BJ (cell line): ENCODE data around the gene UBR2. TPM values are rescaled to one million over a fixed set of nuclear protein-coding genes. Genes with fewer than 3 reads are reported as not detected.

Experiments
- CTCF ChIA-PET: fragments of 350-600 bp; formaldehyde crosslinking; extraction: SDS; loops from one replicate; lab custom pipeline; 2021; ENCODE audit warnings: antibody characterized with exemption, inconsistent platforms; lab: Yijun Ruan, JAX
- POLR2A ChIA-PET: fragments of 300-600 bp; sonication (Branson Sonifier 250); formaldehyde crosslinking; extraction: SDS; loops from one replicate; lab custom pipeline; 2021; ENCODE audit warnings: antibody characterized with exemption; lab: Charles Lee
- DNase-seq: peaks from one replicate; pipeline ENCODE4 v3.0.0-alpha.2; 2011; ENCODE audit warnings: low read depth
- H3K27me3 ChIP-seq: 2 replicates; pipeline ENCODE4 v1.6.0; 2011; ENCODE audit warnings: low read length; ENCODE audit not compliant: control insufficient read depth, insufficient read depth
- H3K36me3 ChIP-seq: 2 replicates; pipeline ENCODE4 v1.5.1; 2011; ENCODE audit warnings: low read length; ENCODE audit not compliant: control insufficient read depth, insufficient read depth
- H3K4me3 ChIP-seq: 2 replicates; pipeline ENCODE4 v1.5.1; 2011; ENCODE audit warnings: low read depth, mild to moderate bottlenecking, control low read depth, low read length
- polyA plus RNA-seq: library from polyadenylated mRNA; depleted of rRNA; stranded (reverse); fragments of >200 nt; gene quantifications from 2 replicates; pipeline ENCODE4 v1.2.3, GENCODE V29; 2011
- TF ChIP-seq, protein P1 (sequence below): IDR thresholded peaks from 2 replicates; pipeline ENCODE4 v1.5.1; 2011; ENCODE audit warnings: low read depth, mild to moderate bottlenecking, control low read depth, inconsistent platforms, low read length, moderate library complexity; ENCODE audit not compliant: insufficient read depth

The UBR2 gene
- polyA plus RNA-seq, 1 experiment: 9.8 TPM

DNA sequence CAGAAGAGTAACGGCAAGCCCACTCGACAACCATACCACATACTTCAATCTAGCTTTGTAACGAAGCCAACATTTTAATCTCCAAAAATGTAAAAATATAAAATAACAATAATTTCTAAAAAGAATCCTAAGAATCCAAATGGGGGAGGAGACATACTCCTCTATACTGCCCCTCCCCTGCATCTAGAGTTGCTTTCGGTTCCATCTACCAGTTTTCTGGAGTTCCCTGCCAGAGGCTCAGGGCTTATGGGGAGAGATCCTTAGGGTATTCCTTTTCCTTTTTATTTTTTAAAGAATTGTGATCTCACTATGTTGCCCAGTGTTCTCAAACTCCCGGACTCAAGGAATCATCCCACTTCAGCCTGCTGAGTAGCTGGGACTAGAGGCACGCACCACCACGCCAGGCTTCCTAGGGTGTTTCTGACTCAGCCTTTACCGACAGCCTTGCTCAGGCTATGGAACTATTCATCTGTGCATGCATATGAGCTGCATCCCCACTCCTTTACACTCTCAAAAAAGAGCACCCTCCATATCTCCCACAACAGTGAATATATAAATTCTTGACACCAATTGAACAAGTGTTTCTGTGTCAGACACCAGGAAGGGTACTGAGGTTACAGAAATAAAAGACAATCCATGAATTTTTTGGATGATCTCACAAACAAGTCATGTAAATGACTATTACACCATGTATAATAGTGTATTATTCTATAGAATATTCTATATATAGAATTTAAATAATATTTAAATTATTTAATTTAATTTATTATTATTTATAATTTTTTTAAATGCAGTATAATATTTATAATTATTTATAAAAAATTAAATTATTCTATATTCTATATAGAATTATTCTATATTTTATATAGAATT lies 40.7 kb upstream of the UBR2 start:
- ChIA-PET POLR2A (no interaction called here), CTCF (interaction anchor here (1.0 kb wide), 1 partner anchor 9 kb away, joined by 3 read pairs; no protein-coding TSS in a partner anchor)
- H3K27me3 ChIP-seq: no peaks in the 10 kb centered on the region
- H3K36me3 ChIP-seq: no peaks in the 10 kb centered on the region
- no peak overlapping the region for H3K4me3 ChIP-seq
- TF ChIP-seq, protein P1, sequence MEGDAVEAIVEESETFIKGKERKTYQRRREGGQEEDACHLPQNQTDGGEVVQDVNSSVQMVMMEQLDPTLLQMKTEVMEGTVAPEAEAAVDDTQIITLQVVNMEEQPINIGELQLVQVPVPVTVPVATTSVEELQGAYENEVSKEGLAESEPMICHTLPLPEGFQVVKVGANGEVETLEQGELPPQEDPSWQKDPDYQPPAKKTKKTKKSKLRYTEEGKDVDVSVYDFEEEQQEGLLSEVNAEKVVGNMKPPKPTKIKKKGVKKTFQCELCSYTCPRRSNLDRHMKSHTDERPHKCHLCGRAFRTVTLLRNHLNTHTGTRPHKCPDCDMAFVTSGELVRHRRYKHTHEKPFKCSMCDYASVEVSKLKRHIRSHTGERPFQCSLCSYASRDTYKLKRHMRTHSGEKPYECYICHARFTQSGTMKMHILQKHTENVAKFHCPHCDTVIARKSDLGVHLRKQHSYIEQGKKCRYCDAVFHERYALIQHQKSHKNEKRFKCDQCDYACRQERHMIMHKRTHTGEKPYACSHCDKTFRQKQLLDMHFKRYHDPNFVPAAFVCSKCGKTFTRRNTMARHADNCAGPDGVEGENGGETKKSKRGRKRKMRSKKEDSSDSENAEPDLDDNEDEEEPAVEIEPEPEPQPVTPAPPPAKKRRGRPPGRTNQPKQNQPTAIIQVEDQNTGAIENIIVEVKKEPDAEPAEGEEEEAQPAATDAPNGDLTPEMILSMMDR: no peak
- DNase-seq: no peak

DNA sequence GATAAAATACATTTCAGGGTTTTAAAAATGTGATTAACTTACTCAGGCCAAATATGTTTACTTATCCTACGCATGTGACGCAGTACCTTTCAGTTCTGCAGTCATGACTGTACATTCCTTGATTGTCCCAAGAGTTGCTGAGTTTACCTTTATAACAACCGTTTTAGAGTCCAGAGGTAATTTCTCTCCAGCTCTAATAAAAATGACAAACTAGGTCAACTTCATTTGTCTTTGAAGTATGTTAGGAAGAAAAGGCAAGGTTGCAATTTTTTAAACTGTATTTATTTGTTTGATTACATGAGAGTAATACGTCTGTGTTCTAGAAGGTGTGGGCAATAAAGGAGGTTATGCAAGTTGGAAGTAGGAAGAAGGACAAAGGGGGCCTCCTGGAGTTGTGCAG lies 38.6 kb upstream of the UBR2 start:
- no peak for DNase-seq
- Histone ChIP-seq H3K4me3 (no peak overlapping the region), H3K36me3 (no peaks in the 10 kb centered on the region), H3K27me3 (no peaks in the 10 kb centered on the region)
- TF ChIP-seq, protein P1: no peak
- POLR2A ChIA-PET: no interaction called here
- CTCF ChIA-PET: no interaction called here

- TF ChIP-seq, protein P1: no peak
- no peaks in the 10 kb centered on the region for H3K27me3 ChIP-seq
- POLR2A ChIA-PET: no interaction called here
- H3K36me3 ChIP-seq: no peaks in the 10 kb centered on the region
- H3K4me3 ChIP-seq: no peak overlapping the region
- no peak for DNase-seq
- CTCF ChIA-PET: no interaction called here
Measured at GRCh38 chr6:42526616-42527015, 37.2 kb upstream of the UBR2 start.

DNA sequence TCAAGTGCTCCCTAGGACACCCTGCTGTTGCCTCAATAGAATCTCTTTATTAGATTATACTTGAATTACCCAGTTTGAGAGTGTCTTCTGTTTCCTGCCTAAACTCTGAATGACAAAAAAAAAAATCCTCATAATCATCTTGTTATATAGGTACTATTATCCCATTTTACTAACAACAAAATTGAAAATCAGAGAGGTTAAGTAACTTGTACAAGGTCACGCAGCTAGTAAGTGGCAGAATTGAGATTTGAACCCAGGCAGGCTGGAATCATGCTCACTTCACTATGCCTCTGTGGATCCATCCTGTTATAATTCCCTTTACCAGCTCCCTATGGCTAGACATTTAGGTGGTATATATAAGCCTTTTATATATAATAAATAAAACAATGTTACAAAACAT lies 36.6 kb upstream of the UBR2 start:
- CTCF ChIA-PET: no interaction called here
- DNase-seq: no peak
- Histone ChIP-seq H3K4me3 (no peak overlapping the region), H3K27me3 (no peaks in the 10 kb centered on the region), H3K36me3 (no peaks in the 10 kb centered on the region)
- POLR2A ChIA-PET: no interaction called here
- TF ChIP-seq, protein P1: no peak

GRCh38 chr6:42530296-42530695 lies 33.5 kb upstream of the UBR2 start:
- no peak for DNase-seq
- POLR2A ChIA-PET: no interaction called here
- CTCF ChIA-PET: interaction anchor here (1.0 to 3.0 kb wide), 3 partner anchors 17 to 303 kb away, joined by 3 to 23 read pairs (median 7); no protein-coding TSS in a partner anchor
- TF ChIP-seq, protein P1: no peak
- H3K27me3 ChIP-seq: no peaks in the 10 kb centered on the region
- no peak overlapping the region for H3K4me3 ChIP-seq
- H3K36me3 ChIP-seq: no peaks in the 10 kb centered on the region
